GM18519 (cell line): ENCODE data around the gene GDA.

Source experiments
- ATAC-seq: cut with Tn5 transposase; IDR thresholded peaks from one replicate; pipeline ENCODE4 v1.9.1; 2021; ENCODE audit warnings: mild to moderate bottlenecking, moderate library complexity; ENCODE audit not compliant: unreplicated experiment, low FRiP score

Gene GDA

DNA sequence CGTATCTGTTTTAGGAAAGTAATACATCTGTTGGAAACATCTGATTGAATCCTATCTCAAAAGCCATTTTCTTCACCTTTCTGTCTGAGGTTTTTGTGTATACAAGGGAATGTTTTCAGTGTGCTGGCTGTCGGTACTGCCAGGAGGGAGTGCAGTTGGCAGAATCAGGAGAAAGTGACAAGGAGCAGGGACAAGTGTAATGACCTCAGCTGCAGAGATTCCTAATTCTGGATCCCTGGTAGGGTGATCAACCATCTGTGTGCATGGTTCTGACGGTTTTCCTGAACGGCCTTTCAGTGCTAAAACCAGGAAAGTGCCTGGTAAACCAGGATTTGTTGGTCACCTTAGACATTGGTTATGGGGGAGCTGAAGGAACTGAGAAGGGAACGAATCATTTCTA is 1.6 kb upstream of the GDA start:
- ATAC-seq: no peak

DNA sequence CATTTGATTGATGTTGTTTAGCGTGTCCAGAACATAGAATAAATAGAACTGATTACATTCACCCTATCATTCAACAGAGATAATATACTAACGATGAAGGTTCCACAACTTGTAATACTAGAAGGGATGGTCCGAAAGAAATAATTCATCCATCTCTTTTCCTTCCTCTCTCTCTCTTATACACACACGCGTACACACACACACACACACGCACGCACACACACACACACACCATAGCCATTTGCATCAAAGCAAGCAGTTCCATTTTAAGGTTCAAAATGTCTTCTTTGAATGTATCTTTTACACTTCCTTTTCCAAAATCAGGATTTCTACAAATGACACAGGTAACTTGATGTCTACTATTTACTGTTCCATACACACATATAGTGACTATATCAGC is 887 bp downstream of the GDA start:
- no peak for ATAC-seq

DNA sequence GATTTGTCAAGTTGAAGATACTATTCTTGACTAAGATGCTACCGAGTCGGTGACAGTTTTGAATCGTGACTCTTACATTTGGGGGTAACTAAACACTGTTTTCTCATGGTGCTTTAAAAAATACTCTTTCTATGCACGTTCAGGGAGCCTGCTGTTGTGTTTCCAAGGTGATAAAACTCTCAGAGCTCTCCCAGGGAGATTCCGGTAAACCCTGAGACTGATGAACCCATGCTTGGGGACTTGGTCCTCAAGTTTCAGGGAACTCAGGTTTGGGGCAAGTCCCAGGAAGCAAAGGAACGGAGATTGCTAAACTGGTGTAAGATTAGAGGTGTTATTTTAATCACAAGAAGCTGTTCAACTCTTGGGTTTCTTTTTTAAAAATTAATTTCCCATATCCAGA is 1.4 kb downstream of the GDA start:
- no peak for ATAC-seq

DNA sequence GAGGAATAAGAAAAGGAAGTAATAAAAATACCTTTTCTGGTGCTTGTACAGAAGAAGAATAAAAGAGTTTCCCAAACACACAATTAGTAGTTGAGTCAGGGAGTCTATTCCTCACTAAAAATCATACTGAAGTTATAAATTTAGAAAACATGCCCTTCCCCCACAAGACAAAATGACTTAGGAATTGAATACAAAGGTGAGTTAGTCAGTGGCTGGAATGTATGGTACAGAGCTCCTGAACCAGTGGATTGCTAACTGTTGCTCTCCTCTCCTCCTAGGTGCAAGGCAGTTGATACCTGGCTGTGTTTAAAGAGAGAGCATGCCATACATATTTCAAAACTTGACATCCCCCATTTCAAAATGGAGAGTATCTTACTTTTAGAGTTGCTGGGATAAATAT is 1.9 kb downstream of the GDA start:
- no peak for ATAC-seq

DNA sequence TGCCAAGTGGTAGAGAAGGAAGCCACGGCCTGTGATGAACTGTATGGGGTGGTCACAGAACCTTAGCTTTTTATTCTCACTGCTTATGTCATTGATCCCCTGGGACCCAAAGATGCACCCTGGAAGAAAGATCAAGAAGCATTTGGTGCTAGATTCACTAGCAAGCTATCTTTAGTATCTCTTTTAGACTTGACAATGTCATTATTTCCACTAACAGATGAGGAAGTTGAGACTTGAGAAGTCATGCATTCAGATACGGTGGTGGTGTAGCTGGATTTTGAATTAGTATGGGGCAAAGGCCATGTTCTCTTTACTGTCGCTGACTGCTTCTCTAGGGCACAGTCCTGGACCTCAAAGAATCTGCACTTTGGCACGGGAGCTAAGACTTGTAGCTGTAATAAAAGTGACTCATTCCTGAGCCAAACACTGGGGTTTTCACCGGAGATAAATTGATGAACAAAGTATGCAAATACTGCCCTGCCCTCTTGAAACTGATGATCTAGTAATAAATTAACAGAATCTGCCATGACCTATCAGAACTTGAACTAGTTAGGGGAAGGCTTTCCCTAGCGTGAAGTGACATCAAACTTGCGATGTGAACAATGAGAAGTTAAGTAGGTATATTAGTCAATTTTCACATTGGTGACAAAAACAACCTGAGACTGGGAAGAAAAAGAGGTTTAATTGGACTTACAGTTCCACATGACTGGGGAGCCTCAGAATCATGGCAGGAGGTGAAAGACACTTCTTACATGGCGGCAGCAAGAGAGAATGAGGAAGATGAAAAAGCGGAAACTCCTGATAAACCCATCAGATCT is 5.4 kb downstream of the GDA start:
- ATAC-seq: peak; percentile 50

DNA sequence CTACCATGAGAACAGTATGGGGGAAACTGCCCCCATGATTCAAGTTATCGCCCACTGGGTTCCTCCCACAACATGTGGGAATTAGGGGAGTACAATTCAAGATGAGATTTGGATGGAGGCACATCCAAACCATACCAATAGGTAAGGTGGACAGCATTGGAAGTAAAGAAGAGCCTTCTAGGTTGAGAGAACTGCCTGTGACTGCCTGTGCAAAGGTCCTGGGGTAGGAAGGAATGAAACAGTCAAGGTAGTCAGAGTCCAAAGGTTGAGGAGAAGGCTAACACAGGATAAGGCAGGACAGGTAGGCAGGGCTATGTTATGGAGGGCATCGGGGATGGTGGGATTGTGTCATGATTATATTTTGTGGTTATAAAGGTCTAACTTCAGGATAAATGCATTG is 6.1 kb downstream of the GDA start:
- ATAC-seq: no peak

DNA sequence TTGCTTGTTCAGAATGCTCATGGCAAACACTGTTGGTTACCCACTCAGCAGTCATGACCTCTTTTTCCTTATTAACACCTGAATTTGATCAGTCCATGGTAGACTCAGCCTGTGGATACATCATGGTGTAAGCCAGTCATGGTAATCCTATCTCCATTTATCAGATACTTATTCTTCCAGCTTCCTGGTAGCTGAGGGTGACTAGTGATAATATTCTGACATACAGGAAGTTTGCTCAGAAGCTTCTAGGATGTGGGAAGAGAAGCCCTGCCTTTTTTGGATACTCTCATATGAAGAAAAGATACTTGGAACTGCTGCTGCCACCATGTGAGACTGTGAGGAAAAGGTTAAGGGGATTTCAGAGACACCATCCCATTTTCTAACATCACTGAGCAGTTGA is 7.3 kb downstream of the GDA start:
- no peak for ATAC-seq

DNA sequence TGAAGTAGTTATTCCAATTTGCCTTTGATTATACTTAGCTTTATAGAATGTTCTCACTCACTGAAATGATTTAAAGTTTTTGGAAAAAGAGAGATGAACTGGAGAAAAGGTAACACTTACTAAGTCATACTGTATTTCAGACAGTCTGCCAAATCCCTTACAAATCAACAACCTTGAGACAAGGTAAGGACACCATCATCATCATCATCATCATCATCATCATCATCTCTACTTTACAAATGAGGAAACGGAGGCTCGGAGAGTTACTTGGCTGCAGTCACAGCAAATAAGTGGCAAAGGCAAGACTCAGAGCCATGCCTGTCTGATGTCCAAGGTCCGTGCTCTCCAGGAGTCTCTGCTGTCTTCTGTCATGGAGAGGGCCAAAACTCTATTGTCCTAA is 9.4 kb downstream of the GDA start:
- no peak for ATAC-seq

DNA sequence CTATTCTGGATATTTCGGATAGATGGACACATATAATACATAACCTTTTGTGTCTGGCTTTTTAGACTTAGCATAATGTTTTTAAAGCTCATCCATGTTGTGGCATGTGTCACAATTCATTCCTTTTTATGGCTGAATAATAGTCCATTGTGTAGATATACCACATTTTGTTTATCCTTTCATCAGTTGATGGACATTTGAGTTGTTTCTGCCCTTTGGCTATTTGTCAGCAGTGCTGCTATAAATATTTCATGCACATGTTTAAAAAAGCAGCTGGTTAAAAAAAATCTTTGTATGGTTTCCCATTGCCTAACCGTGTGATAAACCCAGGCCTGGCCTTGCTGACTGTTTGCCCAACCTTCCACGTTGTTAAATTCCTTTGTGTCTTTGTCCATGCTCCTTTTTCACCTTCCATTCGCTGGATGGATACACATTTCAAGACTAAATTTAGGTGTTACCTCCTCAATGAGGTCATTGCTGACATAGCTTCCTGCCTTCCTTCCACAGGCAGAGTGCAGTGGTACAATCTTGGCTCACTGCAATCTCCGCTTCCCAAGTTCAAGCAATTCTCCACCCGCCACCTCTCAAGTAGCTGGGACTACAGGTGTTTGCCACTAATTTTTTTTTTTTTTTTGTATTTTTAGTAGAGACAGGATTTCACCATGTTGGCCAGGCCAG is 11.3 kb downstream of the GDA start:
- ATAC-seq: no peak

DNA sequence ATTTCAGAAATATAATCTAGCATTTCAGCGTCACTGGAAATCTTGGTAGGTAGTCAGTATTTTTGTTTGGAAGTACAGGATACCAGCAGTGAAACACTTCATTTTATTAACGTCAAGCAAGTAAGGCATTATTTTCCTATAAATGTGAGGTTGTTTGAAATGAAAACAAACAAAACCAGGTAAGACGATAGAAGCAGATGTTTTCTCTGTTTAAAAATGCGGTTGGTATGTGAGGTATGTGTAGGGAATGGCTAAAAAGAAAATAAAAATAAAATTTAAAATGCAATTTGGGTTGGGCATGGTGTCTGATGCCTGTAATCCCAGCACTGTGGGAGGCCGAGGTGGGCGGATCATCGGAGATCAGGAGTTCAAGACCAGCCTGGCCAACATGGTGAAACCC is 16.1 kb downstream of the GDA start:
- no peak for ATAC-seq

DNA sequence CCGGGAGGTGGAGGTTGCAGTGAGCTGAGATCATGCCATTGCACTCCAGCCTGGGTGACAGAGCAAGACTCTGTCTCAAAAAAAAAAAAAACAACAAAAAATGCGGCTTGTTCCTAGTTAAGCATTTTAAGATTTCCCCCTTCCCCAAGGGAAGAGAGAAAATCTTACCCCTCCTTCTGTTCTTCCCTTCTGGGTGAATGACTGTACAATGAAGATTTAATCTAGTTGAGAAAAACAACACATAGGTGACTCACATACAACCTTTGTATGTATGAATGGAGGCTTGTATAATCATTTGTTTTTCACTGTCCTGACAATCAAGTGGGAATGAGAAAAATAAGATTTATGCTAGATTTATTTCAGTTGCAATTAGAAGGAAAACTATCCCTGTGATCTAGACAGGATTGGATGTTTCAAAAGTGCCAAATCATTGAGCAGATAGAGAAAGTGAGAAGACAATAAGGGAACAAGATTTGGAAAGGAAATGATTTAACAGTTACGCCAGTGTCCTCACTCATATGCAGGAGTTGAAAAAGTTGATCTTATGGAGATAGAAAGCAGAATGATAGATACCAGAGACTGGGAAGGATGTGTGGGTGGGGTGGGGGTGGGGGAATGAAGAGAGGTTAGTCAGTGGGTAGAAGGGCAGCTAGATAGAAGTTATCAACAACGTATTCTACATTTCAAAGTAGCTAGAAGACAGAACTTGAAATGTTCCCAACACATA is 16.7 kb downstream of the GDA start:
- no peak for ATAC-seq

DNA sequence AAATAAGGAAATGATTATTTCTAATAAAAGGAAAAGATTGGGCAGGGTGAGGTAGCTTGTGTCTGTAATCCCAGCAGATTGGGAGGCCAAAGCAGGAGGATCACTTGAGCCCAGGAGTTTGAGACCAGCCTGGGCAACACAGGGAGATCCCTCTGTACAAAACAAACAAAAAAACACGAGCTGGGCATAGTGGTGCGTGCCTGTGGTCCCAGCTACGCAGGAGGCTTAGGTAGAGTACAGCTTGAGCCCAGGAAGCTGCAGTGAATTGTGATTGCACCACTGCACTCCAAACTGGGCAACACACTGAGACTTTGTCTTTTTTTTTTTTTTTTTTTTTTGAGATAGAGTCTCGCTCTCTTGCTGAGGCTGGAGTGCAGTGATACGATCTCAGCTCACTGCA is 18.8 kb downstream of the GDA start:
- ATAC-seq: no peak

DNA sequence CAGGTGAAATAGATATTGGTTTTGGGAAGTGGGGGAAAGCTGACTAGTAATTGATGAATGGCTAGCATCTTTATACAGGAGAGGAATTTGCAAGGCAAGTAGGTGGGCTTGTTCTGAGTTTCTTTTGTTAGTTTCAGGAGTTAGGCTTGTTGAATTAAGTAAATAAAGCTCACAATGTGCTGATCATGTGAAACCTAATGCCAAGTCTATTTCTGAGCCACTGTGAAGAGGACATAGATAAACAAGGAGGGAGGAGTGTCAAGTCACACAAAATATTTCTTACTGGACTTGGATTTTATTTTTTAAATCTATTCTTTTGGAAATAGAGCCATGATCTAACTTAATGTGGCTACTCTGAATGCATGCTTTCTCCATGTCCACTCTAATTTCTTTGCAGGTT is 19.9 kb downstream of the GDA start:
- ATAC-seq: no peak

DNA sequence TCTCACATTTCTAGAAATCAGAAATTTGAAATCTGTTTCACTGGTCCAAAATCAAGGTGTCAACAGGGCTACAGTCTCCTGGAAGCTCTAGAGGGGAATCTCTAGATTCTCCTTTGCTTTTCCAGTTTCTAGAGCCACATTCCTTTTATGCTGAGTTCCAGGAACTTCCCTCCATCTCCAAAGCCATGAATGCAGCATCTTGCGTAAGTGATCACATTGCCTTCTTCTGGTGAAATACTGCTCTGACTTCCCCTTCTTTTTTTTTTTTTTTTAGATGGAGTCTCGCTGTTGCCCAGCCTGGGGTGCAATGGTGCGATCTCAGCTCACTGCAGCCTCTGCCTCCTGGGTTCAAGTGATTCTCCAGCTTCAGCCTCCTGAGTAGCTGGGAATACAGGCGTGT is 23.8 kb downstream of the GDA start:
- ATAC-seq: no peak

DNA sequence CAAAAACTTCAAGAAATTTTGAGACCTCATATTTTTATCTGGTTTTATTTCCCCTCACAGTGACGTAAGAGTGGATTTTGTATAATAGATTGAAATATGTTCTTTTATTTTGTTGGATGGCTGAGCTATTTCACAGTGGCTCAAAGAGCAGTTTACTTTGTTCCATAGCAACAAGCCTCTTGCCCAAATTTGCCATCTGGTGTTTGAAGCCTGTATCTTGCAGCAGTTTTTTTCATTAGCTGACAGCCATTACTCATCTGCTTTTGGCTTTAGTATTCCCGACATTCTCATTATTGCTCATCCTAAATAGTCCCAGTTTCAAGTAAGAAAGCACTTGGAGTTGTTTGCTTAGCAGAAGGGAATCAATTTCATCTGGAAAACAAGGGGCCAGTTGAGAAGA is 36.3 kb downstream of the GDA start:
- ATAC-seq: no peak

DNA sequence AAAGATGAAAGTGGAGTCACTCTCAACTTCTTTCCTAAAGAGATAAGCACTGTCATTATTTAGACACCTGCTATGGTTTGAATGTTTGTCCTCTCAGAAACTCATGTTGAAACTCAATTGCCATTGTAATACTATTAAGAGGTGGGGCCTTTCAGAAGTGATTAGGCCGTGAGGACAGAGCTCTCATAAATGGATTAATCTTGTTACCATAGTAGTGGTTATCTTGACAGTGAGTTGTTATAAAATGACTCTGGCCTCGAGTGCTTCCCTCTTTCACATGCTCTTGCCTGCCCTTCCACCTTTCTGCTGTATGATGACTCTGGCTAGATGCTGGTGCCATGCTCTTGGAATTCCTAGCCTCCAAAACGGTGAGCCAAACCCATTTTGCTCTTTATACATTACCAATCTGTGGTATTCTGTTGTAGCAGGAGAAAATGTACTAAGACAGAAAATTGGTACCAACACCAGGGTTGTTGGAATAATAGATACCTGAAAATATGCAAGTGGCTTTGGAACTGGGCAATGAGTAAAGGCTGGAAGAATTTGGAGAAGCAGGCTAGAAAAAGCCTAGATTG is 38.0 kb downstream of the GDA start:
- no peak for ATAC-seq

DNA sequence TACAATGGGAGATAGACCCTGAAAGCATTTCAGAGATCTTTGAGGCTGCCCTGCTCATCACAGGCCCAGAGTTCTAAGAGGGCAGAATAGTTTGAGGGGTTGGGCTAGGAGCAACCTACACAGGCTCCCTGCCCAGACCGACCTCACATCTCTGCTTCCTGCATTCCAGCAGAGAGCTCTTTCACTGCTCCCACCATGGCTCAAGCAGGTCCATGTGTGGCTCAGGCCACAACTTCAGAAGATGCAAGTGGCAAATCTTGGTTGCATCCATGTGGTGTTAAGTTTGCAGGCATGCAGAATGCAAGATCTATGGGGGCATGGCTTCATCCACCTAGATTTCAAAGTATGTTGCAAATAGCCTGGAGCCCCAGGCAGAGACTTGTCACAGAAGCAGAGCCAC is 39.0 kb downstream of the GDA start:
- no peak for ATAC-seq

DNA sequence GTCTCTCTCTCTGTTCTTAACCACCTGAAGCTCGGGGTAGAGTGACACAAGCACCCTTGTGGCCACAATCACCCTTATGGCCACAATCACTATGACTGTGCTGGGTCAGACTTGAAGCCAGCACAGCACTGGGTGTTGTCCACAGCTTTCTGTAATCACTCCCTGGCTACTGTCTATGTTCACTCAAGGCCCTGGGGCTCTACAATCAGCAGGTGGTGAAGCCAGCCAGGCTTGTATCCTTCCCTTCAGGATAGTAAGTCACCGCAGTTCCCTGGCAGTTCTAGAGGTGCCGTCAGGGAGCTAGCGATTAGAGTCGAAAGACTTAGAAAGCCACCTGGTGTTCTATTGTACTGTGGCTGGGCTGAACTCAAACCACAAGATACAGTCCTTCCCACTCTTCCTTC is 44.2 kb downstream of the GDA start:
- ATAC-seq: peak; percentile 65

DNA sequence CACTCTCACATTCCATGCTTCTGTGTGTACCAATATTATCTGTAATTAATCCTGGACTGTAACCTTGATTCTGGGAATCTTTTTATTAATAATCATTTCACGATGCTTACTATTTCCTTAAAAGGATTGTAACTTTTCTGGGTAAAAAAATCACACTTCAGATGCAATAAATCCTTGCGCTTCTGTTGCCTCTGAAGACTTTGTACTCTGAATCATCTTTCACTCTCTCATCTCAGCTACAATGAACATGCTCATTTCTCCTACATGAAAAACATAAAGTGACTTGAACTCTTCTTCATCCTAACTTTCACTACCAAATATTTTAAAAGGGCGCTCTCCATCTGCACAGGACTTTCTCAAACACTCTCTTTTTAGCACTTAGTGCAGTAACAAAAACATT is 50.0 kb downstream of the GDA start:
- no peak for ATAC-seq

DNA sequence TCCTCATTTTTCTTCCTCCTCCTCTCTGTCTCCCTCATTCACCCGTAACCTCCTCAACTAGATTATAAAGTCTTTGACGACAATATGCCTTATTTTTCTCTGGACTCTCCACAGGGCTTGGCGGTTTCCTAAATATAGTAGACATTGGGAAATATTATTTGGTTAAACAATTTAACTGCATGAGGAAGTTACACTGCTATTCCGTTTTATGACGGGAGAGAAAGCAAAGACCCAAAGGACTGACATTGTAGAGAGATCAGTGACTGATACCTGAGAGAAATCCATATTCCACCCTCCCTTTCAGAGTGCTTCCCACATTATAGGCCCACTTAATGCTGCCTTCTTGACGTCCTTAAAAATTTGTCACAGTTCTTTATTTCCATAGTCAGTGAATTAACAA is 51.2 kb downstream of the GDA start:
- ATAC-seq: no peak

DNA sequence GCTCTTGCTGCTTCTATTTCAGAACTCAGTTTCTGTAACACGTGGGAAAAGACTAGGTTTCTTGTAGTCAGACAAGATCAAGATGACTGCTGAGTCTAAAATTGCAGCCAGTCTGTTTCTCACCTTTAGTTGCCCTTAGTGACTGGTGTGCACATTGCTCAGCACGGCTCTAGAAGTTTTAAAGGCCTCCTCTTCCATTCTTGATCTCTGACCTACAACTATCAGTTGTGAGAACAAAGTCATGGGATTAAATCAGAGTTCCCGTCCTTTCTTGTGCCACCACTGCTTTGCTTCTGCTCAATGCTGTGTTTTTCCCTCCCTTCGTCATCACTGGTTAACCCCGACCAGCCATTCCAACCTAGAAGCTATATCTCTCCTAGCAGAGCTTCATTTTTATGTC is 52.8 kb downstream of the GDA start:
- no peak for ATAC-seq
